ENCODE measurements around the gene F2RL2. TPM values are rescaled to one million over a fixed set of nuclear protein-coding genes. Genes with fewer than 3 reads are reported as not detected.

Gene F2RL2
- total RNA-seq (2012; rRNA removed) (18.1 and 21.7 TPM in 2 replicates), polyA plus RNA-seq (2012; rRNA removed) (30.9 and 32.8 TPM in 2 replicates), Bru-seq, nascent RNA (percentile 94 among the genes with signal in this experiment), BruChase-seq, experiment 1, labeled RNA remaining after a 6-hour chase (percentile 100 among the genes with signal in this experiment), BruChase-seq, experiment 2, labeled RNA remaining after a 2-hour chase (percentile 99 among the genes with signal in this experiment)
- 15.5 and 22.9 TPM in 2 replicates for polyA plus RNA-seq (2012; cell fraction: cytosol; rRNA removed)
- polyA plus RNA-seq (2012; cell fraction: nucleus; rRNA removed; ENCODE audit: low replicate concordance) = 5.8 and 23.9 TPM in 2 replicates
- long read RNA-seq, transcript F2RL2-201 (2 exons, 3,429 nt) = major isoform, 10 of 27 reads
- long read RNA-seq, partial matches to known transcripts = 0 of 27 reads
- long read RNA-seq, other reads (novel, unspliced or antisense) = 16 of 27 reads

- Histone ChIP-seq H2BK20ac (ENCODE audit: low read depth, low read length) (peak within 1 kb of the TSS; percentile 99), H3K4me3 (ENCODE audit: insufficient read depth, low read depth, low read length) (peak within 1 kb of the TSS; percentile 44), H3K4ac (ENCODE audit: low read depth, low read length) (peak within 1 kb of the TSS; percentile 92), H3K79me1 (ENCODE audit: low read depth in 1 of 2, low read length in 2 of 2) (peaks cover 0 to 17% of the 10 kb centered on the region in 2 experiments; a peak in 1 of 4 replicates), H3K4me2 (ENCODE audit: low read depth, low read length) (peak within 1 kb of the TSS; percentile 71), H4K20me1 (ENCODE audit: insufficient read depth, low read length) (no peaks in the 10 kb centered on the region), H3K9ac (ENCODE audit: low read depth, low read length) (peak within 1 kb of the TSS; percentile 88), H2AK5ac (ENCODE audit: low read depth, low read length) (peak within 1 kb of the TSS; percentile 71), H3K56ac (ENCODE audit: extremely low read depth, insufficient read depth, low read length) (0 out of 2 replicates have a peak within 1 kb of the TSS, but pooled peaks have one; percentile 66), H3K23ac (ENCODE audit: low read depth, low read length) (peak within 1 kb of the TSS; percentile 100), H3K9me1 (ENCODE audit: insufficient read depth, low read length) (no peaks in the 10 kb centered on the region; the same call in 1 of the 2 replicates), H2AK9ac (replicated peaks; ENCODE audit: low read depth, low read length, poor library complexity) (peak within 1 kb of the TSS; percentile 77), H3K36me3 (ENCODE audit: control insufficient read depth, insufficient read depth, low read length) (peaks cover 2% of the 10 kb centered on the region), H3K27ac (ENCODE audit: insufficient read depth, low read length) (peak within 1 kb of the TSS; percentile 89), H3K9me3 (ENCODE audit: control insufficient read depth, insufficient read depth, low read length) (no peaks in the 10 kb centered on the region), H2BK5ac (ENCODE audit: low read depth, low read length, poor library complexity, severe bottlenecking) (peak within 1 kb of the TSS; percentile 92), H4K5ac (ENCODE audit: low read depth, low read length) (peak within 1 kb of the TSS; percentile 70), H3K27me3 (ENCODE audit: control insufficient read depth, insufficient read depth, low read length) (no peaks in the 10 kb centered on the region), H2BK15ac (ENCODE audit: low read depth, low read length) (peak within 1 kb of the TSS; percentile 98; the same call in 2 of the 3 replicates), H3K14ac (replicated peaks; ENCODE audit: low read depth, low read length) (peak within 1 kb of the TSS; percentile 99), H3K4me1 (ENCODE audit: control insufficient read depth, insufficient read depth, low read length) (peaks cover 4% of the 10 kb centered on the region; the same call in 1 of the 2 replicates), H3K18ac (ENCODE audit: low read depth, low read length) (peak within 1 kb of the TSS; percentile 82), H2BK120ac (ENCODE audit: low read depth, low read length) (peak within 1 kb of the TSS; percentile 99), H4K8ac (ENCODE audit: low read depth in 2 of 2, low read length in 2 of 2) (peak within 1 kb of the TSS; percentile 31 to 74; a peak in 3 of 4 replicates), H4K91ac (ENCODE audit: insufficient read depth, low read depth, low read length) (peak within 1 kb of the TSS; percentile 93), H2AFZ (replicated peaks; ENCODE audit: low read length, poor library complexity) (peak within 1 kb of the TSS; percentile 89)
- intact Hi-C loops (cut with micrococcal nuclease) = loop anchor here (5.0 kb wide), 1 partner anchor 94 kb away; the partner anchor contains the start of gene F2R
- POLR2A ChIA-PET (ENCODE audit: unreplicated experiment) = no interaction called here
- TF ChIP-seq ELK1 (IDR thresholded peaks at IDR 0.05; ENCODE audit: borderline replicate concordance, low read depth, low read length) (no peak), MAFK (IDR thresholded peaks at IDR 0.05; ENCODE audit: low read depth, low read length) (peak; percentile 43; the same call in 1 of the 2 replicates), BHLHE40 (IDR thresholded peaks at IDR 0.05; ENCODE audit: low read depth, low read length) (no peak), NFE2L2 (IDR thresholded peaks at IDR 0.05; ENCODE audit: low read depth, low read length) (peak; percentile 95), POLR2A (IDR thresholded peaks at IDR 0.05; ENCODE audit: low read depth, low read length) (peak; percentile 76; the same call in 1 of the 2 replicates), CEBPB (IDR thresholded peaks at IDR 0.05; ENCODE audit: low read depth, low read length) (peak; percentile 72), RFX5 (IDR thresholded peaks at IDR 0.05; ENCODE audit: low read depth, low read length) (no peak), FOS (IDR thresholded peaks at IDR 0.05; ENCODE audit: low read depth, low read length) (peak; percentile 53; the same call in 1 of the 2 replicates), RAD21 (IDR thresholded peaks at IDR 0.05; ENCODE audit: low read length) (no peak), MXI1 (IDR thresholded peaks at IDR 0.05; ENCODE audit: borderline replicate concordance, low read depth, low read length) (0 out of 2 replicates have a peak, but pooled peaks have one; percentile 36)
- TF ChIP-seq, protein P1, sequence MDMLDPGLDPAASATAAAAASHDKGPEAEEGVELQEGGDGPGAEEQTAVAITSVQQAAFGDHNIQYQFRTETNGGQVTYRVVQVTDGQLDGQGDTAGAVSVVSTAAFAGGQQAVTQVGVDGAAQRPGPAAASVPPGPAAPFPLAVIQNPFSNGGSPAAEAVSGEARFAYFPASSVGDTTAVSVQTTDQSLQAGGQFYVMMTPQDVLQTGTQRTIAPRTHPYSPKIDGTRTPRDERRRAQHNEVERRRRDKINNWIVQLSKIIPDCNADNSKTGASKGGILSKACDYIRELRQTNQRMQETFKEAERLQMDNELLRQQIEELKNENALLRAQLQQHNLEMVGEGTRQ (IDR thresholded peaks at IDR 0.05; ENCODE audit: low read depth, low read length) = no peak
- TF ChIP-seq, protein P2, sequence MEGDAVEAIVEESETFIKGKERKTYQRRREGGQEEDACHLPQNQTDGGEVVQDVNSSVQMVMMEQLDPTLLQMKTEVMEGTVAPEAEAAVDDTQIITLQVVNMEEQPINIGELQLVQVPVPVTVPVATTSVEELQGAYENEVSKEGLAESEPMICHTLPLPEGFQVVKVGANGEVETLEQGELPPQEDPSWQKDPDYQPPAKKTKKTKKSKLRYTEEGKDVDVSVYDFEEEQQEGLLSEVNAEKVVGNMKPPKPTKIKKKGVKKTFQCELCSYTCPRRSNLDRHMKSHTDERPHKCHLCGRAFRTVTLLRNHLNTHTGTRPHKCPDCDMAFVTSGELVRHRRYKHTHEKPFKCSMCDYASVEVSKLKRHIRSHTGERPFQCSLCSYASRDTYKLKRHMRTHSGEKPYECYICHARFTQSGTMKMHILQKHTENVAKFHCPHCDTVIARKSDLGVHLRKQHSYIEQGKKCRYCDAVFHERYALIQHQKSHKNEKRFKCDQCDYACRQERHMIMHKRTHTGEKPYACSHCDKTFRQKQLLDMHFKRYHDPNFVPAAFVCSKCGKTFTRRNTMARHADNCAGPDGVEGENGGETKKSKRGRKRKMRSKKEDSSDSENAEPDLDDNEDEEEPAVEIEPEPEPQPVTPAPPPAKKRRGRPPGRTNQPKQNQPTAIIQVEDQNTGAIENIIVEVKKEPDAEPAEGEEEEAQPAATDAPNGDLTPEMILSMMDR (conservative IDR thresholded peaks at IDR 0.05; ENCODE audit: low read depth, low read length) = no peak
- ATAC-seq (ENCODE audit: low read depth) = peak; percentile 97
- BruUV-seq (replicated peaks) = TSS peak; percentile 61
- peak; percentile 93 for DNase-seq
- dilution Hi-C loops (cut with HindIII; ENCODE audit: low sequenced_read_pairs, unreplicated experiment) = no loop called here
- WGBS, 2 experiments (ENCODE audit: extremely low coverage in 2 of 2, insufficient read length in 1 of 2) = 0% methylated on average over 2 of the region's 7 CpGs; no CpG with 5 or more reads in 1 of the 2 experiments
- CTCF ChIA-PET = no interaction called here
- in situ Hi-C loops (cut with MboI; ENCODE audit: low sequenced_read_pairs) = no loop called here
Measured at GRCh38 chr5:76622973-76623596, at the start of gene F2RL2. F2RL2 (minus strand) TSS chr5:76623403; CDS start chr5:76623230, 173 bp downstream.

All from IMR-90 (cell line).